ENCODE measurements around the gene SCN9A.

- TF ChIP-seq CTCF (IDR thresholded peaks at IDR 0.05; ENCODE audit: poor library complexity, severe bottlenecking) (no peak), SMC3 (conservative IDR thresholded peaks at IDR 0.05; ENCODE audit: poor library complexity) (no peak), RAD21 (conservative IDR thresholded peaks at IDR 0.05) (no peak), POLR2AphosphoS5 (IDR thresholded peaks at IDR 0.05) (no peak), EP300 (conservative IDR thresholded peaks at IDR 0.05; ENCODE audit: poor library complexity, severe bottlenecking) (no peak)
Measured at GRCh38 chr2:166375195-166375735, 479 bp downstream of the SCN9A start.
